ENCODE results near the gene XDH.

- TF ChIP-seq CTCF (IDR thresholded peaks at IDR 0.05; ENCODE audit: insufficient read depth, low read length, poor library complexity, severe bottlenecking) (no peak), EZH2phosphoT487 (conservative IDR thresholded peaks at IDR 0.05; ENCODE audit: low read length) (no peak)
Measured at GRCh38 chr2:31404827-31405226, 9.7 kb downstream of the XDH start.
